H1 (cell line): ENCODE data around the gene NT5C1B. TPM values are rescaled to one million over a fixed set of nuclear protein-coding genes. Genes with fewer than 3 reads are reported as not detected.

Experiments
- CTCF ChIA-PET: fragments of 300-600 bp; sonication (Branson Sonifier 250); formaldehyde crosslinking; loops from one replicate; lab custom pipeline; 2021; ENCODE audit not compliant: partially characterized antibody; lab: Charles Lee
- POLR2A ChIA-PET: fragments of 300-600 bp; sonication (Branson Sonifier 250); formaldehyde crosslinking; loops from one replicate; lab custom pipeline; 2021; ENCODE audit warnings: inconsistent platforms; ENCODE audit not compliant: partially characterized antibody; lab: Charles Lee
- DNase-seq, 2 experiments: peaks; one replicate each; pipeline versions ENCODE4 v3.0.0 to v3.0.0-alpha.2; 2010 to 2022; ENCODE audit warnings: low spot score in 2 of 2, low read depth in 1 of 2, mixed read lengths in 1 of 2
- FAIRE-seq: peaks from 2 replicates; lab custom pipeline; 2011; peaks lifted over from hg19 to GRCh38; lab: Jason Lieb, UNC
- H2AFZ ChIP-seq: 2 replicates; pipeline ENCODE4 v1.8.1; 2012; ENCODE audit warnings: low read length, inconsistent platforms
- H2AK5ac ChIP-seq: 2 replicates; pipeline ENCODE4 v1.6.1; 2013; ENCODE audit warnings: low read depth, low read length
- H2BK120ac ChIP-seq: replicated peaks from 2 replicates; pipeline ENCODE3; 2013; ENCODE audit warnings: low read depth, low read length, inconsistent platforms
- H2BK12ac ChIP-seq: 2 replicates; pipeline ENCODE4 v1.6.1; 2013; ENCODE audit warnings: low read depth, low read length
- H2BK15ac ChIP-seq: 2 replicates; pipeline ENCODE4 v1.6.1; 2013; ENCODE audit warnings: low read length
- H2BK20ac ChIP-seq: 2 replicates; pipeline ENCODE4 v1.6.1; 2013; ENCODE audit warnings: low read length
- H2BK5ac ChIP-seq: 2 replicates; pipeline ENCODE4 v1.6.1; 2013; ENCODE audit warnings: low read depth, low read length
- H3K14ac ChIP-seq: 2 replicates; pipeline ENCODE4 v1.6.1; 2013; ENCODE audit warnings: inconsistent platforms; ENCODE audit not compliant: insufficient read length
- H3K18ac ChIP-seq: 2 replicates; pipeline ENCODE4 v1.6.1; 2013; ENCODE audit warnings: low read length; ENCODE audit errors: extremely low read depth
- H3K23ac ChIP-seq: 2 replicates; pipeline ENCODE4 v1.6.1; 2013; ENCODE audit warnings: inconsistent platforms; ENCODE audit not compliant: insufficient read length
- H3K23me2 ChIP-seq: 2 replicates; pipeline ENCODE4 v1.6.1; 2013; ENCODE audit warnings: low read depth, low read length
- H3K27ac ChIP-seq: 2 replicates; pipeline ENCODE4 v1.6.1; 2011; ENCODE audit warnings: low read depth, low read length, inconsistent platforms
- H3K27me3 ChIP-seq, 4 experiments: replicated peaks in 1 of 4; 1 replicate in 1 of 4; 2 replicates in 3 of 4; pipeline versions ENCODE4 v1.6.1 to v1.8.1; 2011 to 2013; ENCODE audit warnings: low read length in 3 of 4, mild to moderate bottlenecking in 3 of 4, inconsistent platforms in 2 of 4, mixed read lengths in 2 of 4, moderate library complexity in 1 of 4; ENCODE audit not compliant: control insufficient read depth in 3 of 4, insufficient read depth in 3 of 4; ENCODE audit errors: extremely low read depth in 1 of 4
- H3K36me3 ChIP-seq, 4 experiments: 2 replicates each; pipeline versions ENCODE4 v1.6.1 to v1.8.1; 2011 to 2013; ENCODE audit warnings: mild to moderate bottlenecking in 4 of 4, low read length in 3 of 4, moderate library complexity in 2 of 4, control low read depth in 1 of 4, inconsistent platforms in 1 of 4; ENCODE audit not compliant: insufficient read depth in 4 of 4, control insufficient read depth in 2 of 4
- H3K4ac ChIP-seq: replicated peaks from 2 replicates; pipeline ENCODE3; 2013; ENCODE audit warnings: low read length, low read depth, mixed read lengths, inconsistent platforms; ENCODE audit not compliant: insufficient read length
- H3K4me1 ChIP-seq, 4 experiments: replicated peaks in 1 of 4; 1 replicate in 1 of 4; 2 replicates in 3 of 4; pipeline versions ENCODE4 v1.6.1 to v1.8.1; 2011 to 2013; ENCODE audit warnings: low read length in 3 of 4, inconsistent platforms in 2 of 4, mixed read lengths in 1 of 4; ENCODE audit not compliant: insufficient read depth in 4 of 4, control insufficient read depth in 3 of 4
- H3K4me2 ChIP-seq, 2 experiments: 2 replicates each; pipeline versions ENCODE4 v1.6.1 to v1.8.1; 2011 to 2013; ENCODE audit warnings: low read depth in 2 of 2, low read length in 2 of 2, control low read depth in 1 of 2, inconsistent platforms in 1 of 2, mild to moderate bottlenecking in 1 of 2; ENCODE audit not compliant: insufficient read depth in 1 of 2
- H3K4me3 ChIP-seq, 4 experiments: fragments of 200-600, 300-600 bp in 1 of 4; sonication (generic), shearing (Covaris generic), sonication (Bioruptor Twin) in 1 of 4; 2 replicates each; pipeline versions ENCODE4 v1.5.1 to v1.8.1; 2011 to 2016; ENCODE audit warnings: low read length in 4 of 4, low read depth in 3 of 4, control low read depth in 2 of 4, inconsistent platforms in 2 of 4, mild to moderate bottlenecking in 2 of 4, mixed read lengths in 1 of 4, moderate library complexity in 1 of 4; ENCODE audit not compliant: insufficient read depth in 2 of 4; ENCODE audit errors: extremely low read depth in 1 of 4
- H3K56ac ChIP-seq: replicated peaks from 2 replicates; pipeline ENCODE3; 2013; ENCODE audit warnings: low read depth, mild to moderate bottlenecking, mixed read lengths, low read length, inconsistent platforms; ENCODE audit not compliant: insufficient read length
- H3K79me1 ChIP-seq: 2 replicates; pipeline ENCODE4 v1.6.1; 2013; ENCODE audit warnings: low read depth, low read length, control low read depth
- H3K79me2 ChIP-seq, 2 experiments: 2 replicates each; pipeline versions ENCODE4 v1.6.1 to v1.8.1; 2012 to 2013; ENCODE audit warnings: low read length in 2 of 2, mild to moderate bottlenecking in 2 of 2, inconsistent platforms in 1 of 2; ENCODE audit not compliant: insufficient read depth in 2 of 2, control insufficient read depth in 1 of 2
- H3K9ac ChIP-seq, 4 experiments: replicated peaks in 1 of 4; 1 replicate in 1 of 4; 2 replicates in 3 of 4; pipeline versions ENCODE4 v1.6.1 to v1.8.1; 2011 to 2013; ENCODE audit warnings: low read depth in 3 of 4, low read length in 3 of 4, control low read depth in 2 of 4, mild to moderate bottlenecking in 2 of 4, moderate library complexity in 2 of 4, inconsistent platforms in 1 of 4; ENCODE audit errors: extremely low read depth in 1 of 4
- H3K9me3 ChIP-seq, 2 experiments: 2 replicates each; pipeline versions ENCODE4 v1.6.1 to v1.8.1; 2012 to 2013; ENCODE audit warnings: mild to moderate bottlenecking in 2 of 2, moderate library complexity in 2 of 2, control low read depth in 1 of 2, inconsistent platforms in 1 of 2, low read depth in 1 of 2, low read length in 1 of 2, mixed read lengths in 1 of 2; ENCODE audit not compliant: insufficient read depth in 2 of 2
- H4K20me1 ChIP-seq, 2 experiments: replicated peaks in 1 of 2; 2 replicates each; pipeline versions ENCODE3 to v1.8.1; 2011 to 2013; ENCODE audit warnings: inconsistent platforms in 2 of 2, low read length in 2 of 2, mild to moderate bottlenecking in 1 of 2; ENCODE audit not compliant: insufficient read depth in 2 of 2, control insufficient read depth in 1 of 2
- H4K5ac ChIP-seq: 2 replicates; pipeline ENCODE4 v1.6.1; 2013; ENCODE audit warnings: low read length, low read depth, mixed read lengths, inconsistent platforms; ENCODE audit not compliant: insufficient read length
- H4K8ac ChIP-seq: 2 replicates; pipeline ENCODE4 v1.8.0; 2013; ENCODE audit warnings: mild to moderate bottlenecking, moderate library complexity, low read length, inconsistent platforms; ENCODE audit not compliant: insufficient read depth; ENCODE audit errors: extremely low read depth
- H4K91ac ChIP-seq: replicated peaks from 2 replicates; pipeline ENCODE3; 2013; ENCODE audit warnings: low read length, mixed read lengths, inconsistent platforms; ENCODE audit not compliant: insufficient read length
- ASH2L ChIP-seq: fragments of 200-600, 300-600 bp; sonication (generic); IDR thresholded peaks from one replicate; pipeline ENCODE4 v1.7.1; 2017; ENCODE audit warnings: low read length
- CTBP2 ChIP-seq: IDR thresholded peaks from 2 replicates; pipeline ENCODE4 v1.7.0; 2011; ENCODE audit warnings: borderline replicate concordance, mild to moderate bottlenecking, moderate library complexity, mixed read lengths, low read length; ENCODE audit not compliant: insufficient read depth, insufficient read length
- EGR1 ChIP-seq: IDR thresholded peaks from 2 replicates; pipeline ENCODE4 v1.6.1; 2011; ENCODE audit warnings: low read depth, low read length, borderline replicate concordance
- GTF2F1 ChIP-seq: IDR thresholded peaks from 2 replicates; pipeline ENCODE4 v1.6.1; 2012; ENCODE audit warnings: low read depth, low read length, improper control_type of control experiment, borderline replicate concordance
- JUN ChIP-seq: IDR thresholded peaks from 2 replicates; pipeline ENCODE4 v1.6.1; 2011; ENCODE audit warnings: low read depth, mild to moderate bottlenecking, improper control_type of control experiment, low read length
- KDM4A ChIP-seq: IDR thresholded peaks from one replicate; pipeline ENCODE4 v1.7.1; 2012; ENCODE audit warnings: low read depth, mild to moderate bottlenecking, moderate library complexity, low read length, inconsistent platforms; ENCODE audit not compliant: severe bottlenecking
- KDM5A ChIP-seq: fragments of 200-600 bp; IDR thresholded peaks from 2 replicates; pipeline ENCODE4 v1.7.1; 2012; ENCODE audit warnings: mild to moderate bottlenecking, low read length, inconsistent platforms, mixed read lengths
- NANOG ChIP-seq: IDR thresholded peaks from 2 replicates; pipeline ENCODE4 v1.6.1; 2011; ENCODE audit warnings: low read length, low read depth, mild to moderate bottlenecking, inconsistent platforms; ENCODE audit not compliant: insufficient read depth, poor library complexity, severe bottlenecking
- NRF1 ChIP-seq: IDR thresholded peaks from 2 replicates; pipeline ENCODE4 v1.6.1; 2011; ENCODE audit warnings: mild to moderate bottlenecking, low read depth, low read length, improper control_type of control experiment
- RBBP5 ChIP-seq: IDR thresholded peaks from 2 replicates; pipeline ENCODE4 v1.7.1; 2012; ENCODE audit warnings: low read depth, mild to moderate bottlenecking, inconsistent platforms, low read length, moderate library complexity, borderline replicate concordance
- RXRA ChIP-seq: IDR thresholded peaks from 2 replicates; pipeline ENCODE4 v1.6.1; 2011; ENCODE audit warnings: low read depth, mild to moderate bottlenecking, low read length, moderate library complexity; ENCODE audit not compliant: insufficient read depth
- SIN3A ChIP-seq, 2 experiments: IDR thresholded peaks in 1 of 2; conservative IDR thresholded peaks in 1 of 2; 2 replicates each; pipeline ENCODE4 v1.6.1; 2011 to 2012; ENCODE audit warnings: low read length in 2 of 2, improper control_type of control experiment in 1 of 2, low read depth in 1 of 2, mild to moderate bottlenecking in 1 of 2
- SIRT6 ChIP-seq: IDR thresholded peaks from one replicate; pipeline ENCODE4 v1.7.1; 2012; ENCODE audit warnings: low read length, inconsistent platforms
- YY1 ChIP-seq: IDR thresholded peaks from 2 replicates; pipeline ENCODE4 v1.6.1; 2011; ENCODE audit warnings: low read depth, mild to moderate bottlenecking, low read length
- ZNF274 ChIP-seq: IDR thresholded peaks from 2 replicates; pipeline ENCODE4 v1.7.0; 2012; ENCODE audit warnings: low read length, borderline replicate concordance; ENCODE audit errors: extremely low read depth
- WGBS, 2 experiments: shearing (Covaris generic) in 1 of 2; methylation state at CpG; one replicate each; pipeline versions ENCODE4 v1.1.6 to v1.1.7; 2013 to 2015; ENCODE audit warnings: low lambda C conversion rate in 2 of 2, mixed read lengths in 2 of 2, inconsistent platforms in 1 of 2, low coverage in 1 of 2, missing lambda C conversion rate in 1 of 2; ENCODE audit not compliant: insufficient replicate concordance in 2 of 2, insufficient coverage in 1 of 2, insufficient read length in 1 of 2; ENCODE audit errors: extremely low coverage in 1 of 2, missing lambda C conversion rate in 1 of 2; 5-methylcytosine and 5-hydroxymethylcytosine counted together
- polyA plus RNA-seq, 7 experiments: library from polyadenylated mRNA; depleted of rRNA in 3 of 7; stranded (reverse) in 5 of 7; unstranded in 2 of 7; fragments of >200 nt in 5 of 7; fragments of 200-250 nt in 2 of 7; gene quantifications; 1 replicate in 5 of 7; 2 replicates in 1 of 7; 4 replicates in 1 of 7; pipeline versions ENCODE4 v1.2.1 to v1.2.3, GENCODE V29; 2011 to 2013; ENCODE audit warnings: missing spikeins in 2 of 7, mixed read lengths in 2 of 7
- total RNA-seq: library from RNA; stranded (reverse); fragmentation: NEBNext Ultra II Directional; extraction: Animal tissue kit (Norgen Biotek cat#: 25700); gene quantifications from 2 replicates; pipeline ENCODE4 v1.2.1, GENCODE V29; 2021

Gene NT5C1B
- total and polyA plus RNA-seq, 2 of the 8 experiments (the other 6 are each of a cell fraction or from before 2014, with no cell fraction given) = not detected

GRCh38 chr2:18536100-18536499, 53.3 kb downstream of the NT5C1B start:
- Histone ChIP-seq H3K4me3 (no peak overlapping the region), H2AFZ (no peak overlapping the region), H3K23ac (no peak overlapping the region), H3K27me3 (no peaks in the 10 kb centered on the region), H4K8ac (no peak overlapping the region), H4K91ac (no peak overlapping the region), H4K20me1 (no peaks in the 10 kb centered on the region), H3K14ac (no peak overlapping the region), H2AK5ac (no peak overlapping the region), H3K36me3 (no peaks in the 10 kb centered on the region), H2BK20ac (no peak overlapping the region), H3K18ac (no peak overlapping the region), H3K79me1 (no peaks in the 10 kb centered on the region), H2BK15ac (no peak overlapping the region), H3K79me2 (no peaks in the 10 kb centered on the region), H3K9me3 (no peaks in the 10 kb centered on the region), H3K9ac (no peak overlapping the region), H3K23me2 (no peaks in the 10 kb centered on the region), H2BK12ac (no peak overlapping the region), H3K4me2 (no peak overlapping the region), H3K4me1 (no peaks in the 10 kb centered on the region), H4K5ac (no peak overlapping the region), H3K27ac (no peak overlapping the region), H2BK5ac (no peak overlapping the region), H3K56ac (no peak overlapping the region), H3K4ac (no peak overlapping the region), H2BK120ac (no peak overlapping the region)
- FAIRE-seq (no peak), DNase-seq (no peak)
- POLR2A ChIA-PET = no interaction called here
- 97% methylated on average over 7 of the region's 7 CpGs; no CpG with 5 or more reads in 1 of the 2 experiments for WGBS, 2 experiments
- CTCF ChIA-PET = interaction anchor here (1.6 to 9.2 kb wide), 2 partner anchors 10 to 16 kb away, joined by 4 to 60 read pairs; no protein-coding TSS in a partner anchor
- no peak for TF ChIP-seq ASH2L
- no peak for TF ChIP-seq YY1
- TF ChIP-seq SIN3A (conservative IDR thresholded peaks at IDR 0.05 in 1 of 2, IDR thresholded peaks at IDR 0.05 in 1 of 2; ENCODE audit: low read depth in 1 of 2, low read length in 2 of 2) = no peak
- no peak for TF ChIP-seq NRF1
- TF ChIP-seq RXRA = no peak
- TF ChIP-seq EGR1 = no peak
- no peak for TF ChIP-seq CTBP2
- no peak for TF ChIP-seq RBBP5
- TF ChIP-seq SIRT6 = no peak
- TF ChIP-seq ZNF274 = no peak
- no peak for TF ChIP-seq NANOG
- no peak for TF ChIP-seq JUN
- TF ChIP-seq KDM5A = no peak
- TF ChIP-seq KDM4A = no peak
- TF ChIP-seq GTF2F1 = no peak
